HFF-Myc (cell line): ENCODE measurements around the gene TMEM50B.

Experiments used
- DNase-seq: peaks from one replicate; pipeline ENCODE4 v3.0.0-alpha.2; 2011; ENCODE audit warnings: low read depth; ENCODE audit errors: extremely low read depth
- H3K4me3 ChIP-seq: replicated peaks from 2 replicates; pipeline ENCODE4 v1.5.1; 2011; ENCODE audit warnings: low read depth, mild to moderate bottlenecking, control low read depth, low read length
- TF ChIP-seq, protein P1 (sequence below): IDR thresholded peaks from 2 replicates; pipeline ENCODE4 v1.5.1; 2012; ENCODE audit warnings: mild to moderate bottlenecking, low read depth, low read length, control low read depth; ENCODE audit errors: missing control alignments

TMEM50B gene

DNA sequence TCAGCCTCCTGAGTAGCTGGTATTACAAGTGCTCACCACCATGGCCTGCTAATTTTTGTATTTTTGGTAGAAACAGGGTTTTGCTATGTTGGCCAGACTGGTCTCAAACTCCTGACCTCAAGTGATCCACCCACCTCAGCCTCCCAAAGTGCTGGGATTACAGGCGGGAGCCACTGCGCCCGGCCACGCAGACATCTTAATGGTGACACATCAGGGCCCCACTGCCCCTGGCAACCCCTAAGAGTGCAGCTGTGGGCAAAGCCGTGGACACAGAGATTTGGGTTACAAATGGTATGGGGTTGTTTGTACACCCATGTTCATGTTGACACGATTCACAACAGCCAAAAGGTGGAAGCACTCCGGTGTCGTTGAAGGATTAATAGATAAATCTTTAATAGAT, 46.8 kb downstream of the TMEM50B start:
- no peak for DNase-seq
- H3K4me3 ChIP-seq: no peak overlapping the region
- TF ChIP-seq, protein P1, sequence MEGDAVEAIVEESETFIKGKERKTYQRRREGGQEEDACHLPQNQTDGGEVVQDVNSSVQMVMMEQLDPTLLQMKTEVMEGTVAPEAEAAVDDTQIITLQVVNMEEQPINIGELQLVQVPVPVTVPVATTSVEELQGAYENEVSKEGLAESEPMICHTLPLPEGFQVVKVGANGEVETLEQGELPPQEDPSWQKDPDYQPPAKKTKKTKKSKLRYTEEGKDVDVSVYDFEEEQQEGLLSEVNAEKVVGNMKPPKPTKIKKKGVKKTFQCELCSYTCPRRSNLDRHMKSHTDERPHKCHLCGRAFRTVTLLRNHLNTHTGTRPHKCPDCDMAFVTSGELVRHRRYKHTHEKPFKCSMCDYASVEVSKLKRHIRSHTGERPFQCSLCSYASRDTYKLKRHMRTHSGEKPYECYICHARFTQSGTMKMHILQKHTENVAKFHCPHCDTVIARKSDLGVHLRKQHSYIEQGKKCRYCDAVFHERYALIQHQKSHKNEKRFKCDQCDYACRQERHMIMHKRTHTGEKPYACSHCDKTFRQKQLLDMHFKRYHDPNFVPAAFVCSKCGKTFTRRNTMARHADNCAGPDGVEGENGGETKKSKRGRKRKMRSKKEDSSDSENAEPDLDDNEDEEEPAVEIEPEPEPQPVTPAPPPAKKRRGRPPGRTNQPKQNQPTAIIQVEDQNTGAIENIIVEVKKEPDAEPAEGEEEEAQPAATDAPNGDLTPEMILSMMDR: no peak

DNA sequence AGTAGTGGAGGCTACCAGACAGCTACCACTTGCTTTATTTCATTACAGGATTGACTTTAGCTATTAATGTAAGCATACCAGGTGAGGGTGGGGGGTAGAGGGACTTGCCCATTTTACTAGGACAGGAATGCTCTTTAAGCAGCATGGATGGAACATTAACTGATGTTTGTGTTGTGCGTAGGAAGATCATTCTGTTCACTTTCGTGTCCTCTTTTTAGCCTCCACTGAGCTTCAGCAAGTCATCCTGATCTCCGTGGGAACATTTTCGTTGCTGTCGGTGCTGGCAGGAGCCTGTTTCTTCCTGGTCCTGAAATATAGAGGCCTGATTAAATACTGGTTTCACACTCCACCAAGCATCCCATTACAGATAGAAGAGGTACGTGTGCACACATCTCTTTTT, 47.3 kb downstream of the TMEM50B start:
- H3K4me3 ChIP-seq: no peak overlapping the region

DNA sequence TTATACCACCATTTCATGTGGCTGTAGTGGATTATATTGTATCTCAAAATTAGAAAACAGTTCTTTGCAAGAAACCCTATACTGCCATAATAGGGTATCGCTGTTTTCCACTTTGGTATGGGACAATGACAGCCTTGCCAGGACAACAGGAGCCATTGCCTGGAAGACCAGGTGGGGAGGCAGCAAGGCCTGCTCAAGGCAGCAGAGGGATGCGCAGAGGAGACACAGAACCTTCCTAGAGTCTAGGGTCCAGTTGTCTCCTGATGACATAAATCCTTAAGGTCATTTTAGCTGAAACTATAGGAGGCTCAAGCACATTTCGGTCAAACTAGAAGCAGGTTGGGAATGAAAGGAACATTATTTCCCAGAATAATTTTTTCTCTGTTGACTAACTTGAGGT, 48.9 kb downstream of the TMEM50B start:
- TF ChIP-seq, protein P1: no peak
- no peak for DNase-seq
- no peak overlapping the region for H3K4me3 ChIP-seq

More for the DNA sequence above, 47.3 kb downstream of the TMEM50B start:
- TF ChIP-seq, protein P1: no peak
- no peak for DNase-seq

DNA sequence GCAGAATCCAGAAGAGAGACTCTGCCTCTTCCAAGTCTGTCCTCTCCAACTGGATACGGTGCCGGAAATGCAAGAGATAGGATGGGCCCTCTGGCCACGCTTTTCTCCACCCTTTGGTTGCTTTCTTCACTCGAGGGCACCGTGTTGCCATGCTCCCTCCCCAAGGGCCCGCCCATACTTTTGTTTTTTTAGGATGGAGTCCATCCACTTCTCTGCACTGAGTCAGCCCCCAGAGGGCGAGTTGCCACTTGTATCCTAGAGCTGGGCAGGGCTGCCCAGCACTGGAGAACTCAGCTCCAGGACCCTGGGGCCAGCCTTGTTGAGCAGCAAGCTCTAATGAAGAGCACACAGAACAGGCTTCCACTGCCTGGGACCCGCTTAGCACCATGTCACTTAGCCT, 51.1 kb downstream of the TMEM50B start:
- TF ChIP-seq, protein P1: no peak
- H3K4me3 ChIP-seq: no peak overlapping the region
- no peak for DNase-seq

DNA sequence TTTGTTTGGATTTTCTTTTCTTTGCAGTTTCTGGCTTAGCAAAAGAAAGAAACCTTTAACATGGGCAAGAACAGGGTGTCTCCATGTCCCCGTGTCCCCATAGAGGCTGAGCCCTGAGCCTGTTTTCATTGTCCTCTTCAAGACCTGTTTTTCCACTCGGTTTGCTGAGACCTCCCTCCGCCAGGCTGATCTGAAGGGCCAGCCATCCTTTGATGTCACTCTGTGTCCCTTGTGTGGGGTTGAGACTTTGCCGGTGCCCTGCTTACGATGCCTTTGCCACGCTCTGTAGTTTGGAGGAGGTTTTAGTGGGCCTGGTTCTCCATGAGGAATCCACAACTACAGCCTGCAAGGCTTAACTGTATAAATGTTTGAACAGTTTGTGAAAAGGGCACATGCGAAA, 52.7 kb downstream of the TMEM50B start:
- no peak overlapping the region for H3K4me3 ChIP-seq
- TF ChIP-seq, protein P1: no peak
- no peak for DNase-seq

DNA sequence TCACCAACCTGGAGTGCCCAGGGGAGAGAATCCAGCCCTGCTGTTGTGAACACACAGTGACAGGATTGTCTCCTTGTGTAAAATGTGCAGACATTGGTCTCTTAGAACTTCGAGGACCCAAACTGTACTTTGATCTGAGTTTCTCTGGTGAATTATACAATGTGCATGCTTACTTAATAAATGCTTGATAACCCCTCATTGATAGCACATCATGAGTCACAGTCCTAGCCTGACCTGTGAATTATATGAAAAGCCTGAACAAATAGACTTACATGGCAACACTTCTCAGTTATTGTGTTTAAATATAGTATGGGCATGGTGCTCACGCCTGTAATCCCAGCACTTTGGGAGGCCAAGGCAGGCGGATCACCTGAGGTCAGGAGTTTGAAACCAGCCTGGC, 53.9 kb downstream of the TMEM50B start:
- no peak for DNase-seq
- TF ChIP-seq, protein P1: no peak
- no peak overlapping the region for H3K4me3 ChIP-seq

DNA sequence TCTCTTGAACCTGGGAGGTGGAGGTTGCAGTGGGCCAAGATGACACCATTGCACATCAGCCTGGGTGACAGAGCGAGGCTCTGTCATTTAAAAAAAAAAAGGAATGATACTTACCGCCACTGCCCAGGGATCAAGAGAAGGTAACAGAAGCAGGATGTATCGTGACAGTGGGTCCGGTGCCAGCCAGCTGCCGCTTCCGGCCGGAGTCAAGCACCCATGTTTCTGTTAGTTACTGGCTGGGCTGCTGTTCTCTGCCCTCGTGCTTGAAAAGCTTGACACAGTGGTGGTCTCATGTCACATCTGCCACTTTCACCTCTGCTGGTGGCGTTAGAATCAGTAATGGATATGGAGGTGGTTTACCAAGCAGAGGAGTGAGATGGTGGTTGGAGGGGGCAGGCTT, 55.6 kb downstream of the TMEM50B start:
- DNase-seq: no peak
- TF ChIP-seq, protein P1: no peak

More for the DNA sequence above, 55.6 kb downstream of the TMEM50B start:
- no peak overlapping the region for H3K4me3 ChIP-seq
